Endodermal cell (in vitro differentiated cells): Measurements from ENCODE around the gene EDDM13. TPM values are rescaled to one million over a fixed set of nuclear protein-coding genes. Genes with fewer than 3 reads are reported as not detected.
A peak's percentile ranks its signal among the peaks of the same experiment; 100 is the strongest.

Source experiments
- DNase-seq: peaks from one replicate; pipeline ENCODE4 v3.0.0-alpha.2; 2017
- H3K27ac ChIP-seq: 2 replicates; pipeline ENCODE4 v1.5.1; 2013; ENCODE audit warnings: mild to moderate bottlenecking, low read depth, low read length, moderate library complexity
- H3K27me3 ChIP-seq: 2 replicates; pipeline ENCODE4 v1.6.1; 2013; ENCODE audit warnings: mild to moderate bottlenecking, low read length, moderate library complexity; ENCODE audit not compliant: insufficient read depth, control insufficient read depth, poor library complexity, severe bottlenecking
- H3K36me3 ChIP-seq: 2 replicates; pipeline ENCODE4 v1.7.0; 2013; ENCODE audit warnings: mild to moderate bottlenecking, low read length, moderate library complexity; ENCODE audit not compliant: control insufficient read depth, insufficient read depth
- H3K4me1 ChIP-seq: one replicate; pipeline ENCODE4 v1.7.0; 2013; ENCODE audit warnings: low read length; ENCODE audit not compliant: control insufficient read depth, insufficient read depth
- H3K4me3 ChIP-seq: 2 replicates; pipeline ENCODE4 v1.5.1; 2013; ENCODE audit warnings: mild to moderate bottlenecking, low read length, moderate library complexity
- H3K9ac ChIP-seq: 2 replicates; pipeline ENCODE4 v1.6.1; 2013; ENCODE audit warnings: mild to moderate bottlenecking, low read length, moderate library complexity; ENCODE audit not compliant: poor library complexity, severe bottlenecking; ENCODE audit errors: extremely low read depth
- H3K9me3 ChIP-seq: 2 replicates; pipeline ENCODE4 v1.6.1; 2013; ENCODE audit warnings: mild to moderate bottlenecking, low read length, moderate library complexity; ENCODE audit not compliant: control insufficient read depth
- H3K27ac Mint-ChIP-seq: 2 replicates; pipeline ENCODE4 v1.8.0; 2020; ENCODE audit warnings: mixed read lengths
- H3K27me3 Mint-ChIP-seq: 2 replicates; pipeline ENCODE4 v1.8.0; 2021; ENCODE audit warnings: mild to moderate bottlenecking, mixed read lengths; ENCODE audit not compliant: insufficient read depth
- H3K36me3 Mint-ChIP-seq: 2 replicates; pipeline ENCODE4 v1.8.0; 2020; ENCODE audit warnings: low read depth, mixed read lengths
- H3K4me1 Mint-ChIP-seq: 2 replicates; pipeline ENCODE4 v1.8.0; 2020; ENCODE audit warnings: mixed read lengths
- H3K4me3 Mint-ChIP-seq: 2 replicates; pipeline ENCODE4 v1.8.0; 2020; ENCODE audit warnings: mild to moderate bottlenecking, moderate library complexity, mixed read lengths
- H3K9me3 Mint-ChIP-seq: 2 replicates; pipeline ENCODE4 v1.8.0; 2020; ENCODE audit warnings: mild to moderate bottlenecking, mixed read lengths
- WGBS, 2 experiments: methylation state at CpG; one replicate each; pipeline versions ENCODE4 v1.1.5 to v1.1.7; 2013; ENCODE audit warnings: missing lambda C conversion rate in 2 of 2, mixed read lengths in 1 of 2; ENCODE audit not compliant: insufficient coverage in 1 of 2, insufficient read length in 1 of 2; 5-methylcytosine and 5-hydroxymethylcytosine counted together
- total RNA-seq, 2 donors: library from RNA; stranded (reverse); fragmentation: NEBNext Ultra II Directional in 1 of 2; extraction: Animal tissue kit (Norgen Biotek cat#: 25700) in 1 of 2; gene quantifications; 2 replicates in 1 of 2; 3 replicates in 1 of 2; pipeline ENCODE4 v1.2.1, GENCODE V29; 2021
- TF ChIP-seq, protein P1 (sequence below): fragments of 200-600 bp; sonication (generic); conservative IDR thresholded peaks from 2 replicates; pipeline ENCODE4 v1.5.0; 2021; ENCODE audit warnings: antibody characterized with exemption, mild to moderate bottlenecking

EDDM13 gene
- total RNA-seq, 2 donors from 2014 or later, result not detected

DNA sequence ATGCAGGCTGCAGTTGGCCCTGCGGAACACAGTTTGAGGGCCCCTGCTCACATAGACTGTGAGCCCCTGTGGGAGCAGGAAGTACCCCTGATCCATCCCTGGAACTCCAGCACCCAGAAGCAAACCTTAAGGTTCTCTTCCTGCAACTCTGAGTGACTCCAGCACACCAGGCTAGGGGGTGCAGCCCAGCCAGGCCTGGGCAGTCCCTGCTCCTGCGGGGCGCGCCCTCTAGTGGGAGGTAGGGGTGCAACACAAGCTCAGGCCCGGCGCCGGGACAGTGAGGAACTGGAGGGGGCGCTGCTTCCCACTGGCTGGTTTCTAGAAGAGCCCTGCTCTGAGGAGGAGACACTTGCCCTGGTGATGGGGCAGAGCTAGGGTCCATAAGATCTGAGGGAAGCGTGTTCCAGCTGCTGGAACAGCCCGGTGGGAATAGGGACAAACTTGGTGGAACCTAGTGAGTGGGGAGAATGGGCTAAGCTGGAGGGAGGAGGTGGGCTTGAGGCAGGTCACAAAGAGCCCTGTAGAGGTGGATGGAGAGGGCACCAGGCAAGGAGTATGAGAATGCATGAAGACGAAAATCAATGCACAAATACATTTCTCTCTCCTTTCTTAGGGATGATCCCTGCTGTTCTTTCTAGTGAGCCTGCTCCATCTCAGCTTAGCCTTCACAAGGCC lies 37.1 kb downstream of the EDDM13 start:
- H3K36me3 Mint-ChIP-seq, result peaks cover 56% of the 10 kb centered on the region
- Histone ChIP-seq H3K9ac (no peak overlapping the region), H3K27me3 (no peaks in the 10 kb centered on the region), H3K4me3 (no peak overlapping the region), H3K4me1 (no peaks in the 10 kb centered on the region), H3K36me3 (peaks cover 29% of the 10 kb centered on the region), H3K9me3 (no peaks in the 10 kb centered on the region), H3K27ac (no peak overlapping the region)
- H3K27me3 Mint-ChIP-seq, result no peaks in the 10 kb centered on the region
- peak; percentile 94 for DNase-seq
- WGBS, 2 experiments, result 77 to 100% methylated on average over 2 to 11 of the region's 11 CpGs
- no peak overlapping the region for H3K4me3 Mint-ChIP-seq
- peak overlapping the region; percentile 58 for H3K27ac Mint-ChIP-seq
- peaks cover 7% of the 10 kb centered on the region for H3K9me3 Mint-ChIP-seq
- TF ChIP-seq, protein P1, sequence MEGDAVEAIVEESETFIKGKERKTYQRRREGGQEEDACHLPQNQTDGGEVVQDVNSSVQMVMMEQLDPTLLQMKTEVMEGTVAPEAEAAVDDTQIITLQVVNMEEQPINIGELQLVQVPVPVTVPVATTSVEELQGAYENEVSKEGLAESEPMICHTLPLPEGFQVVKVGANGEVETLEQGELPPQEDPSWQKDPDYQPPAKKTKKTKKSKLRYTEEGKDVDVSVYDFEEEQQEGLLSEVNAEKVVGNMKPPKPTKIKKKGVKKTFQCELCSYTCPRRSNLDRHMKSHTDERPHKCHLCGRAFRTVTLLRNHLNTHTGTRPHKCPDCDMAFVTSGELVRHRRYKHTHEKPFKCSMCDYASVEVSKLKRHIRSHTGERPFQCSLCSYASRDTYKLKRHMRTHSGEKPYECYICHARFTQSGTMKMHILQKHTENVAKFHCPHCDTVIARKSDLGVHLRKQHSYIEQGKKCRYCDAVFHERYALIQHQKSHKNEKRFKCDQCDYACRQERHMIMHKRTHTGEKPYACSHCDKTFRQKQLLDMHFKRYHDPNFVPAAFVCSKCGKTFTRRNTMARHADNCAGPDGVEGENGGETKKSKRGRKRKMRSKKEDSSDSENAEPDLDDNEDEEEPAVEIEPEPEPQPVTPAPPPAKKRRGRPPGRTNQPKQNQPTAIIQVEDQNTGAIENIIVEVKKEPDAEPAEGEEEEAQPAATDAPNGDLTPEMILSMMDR, result peak; percentile 99
- peaks cover 6% of the 10 kb centered on the region for H3K4me1 Mint-ChIP-seq

DNA sequence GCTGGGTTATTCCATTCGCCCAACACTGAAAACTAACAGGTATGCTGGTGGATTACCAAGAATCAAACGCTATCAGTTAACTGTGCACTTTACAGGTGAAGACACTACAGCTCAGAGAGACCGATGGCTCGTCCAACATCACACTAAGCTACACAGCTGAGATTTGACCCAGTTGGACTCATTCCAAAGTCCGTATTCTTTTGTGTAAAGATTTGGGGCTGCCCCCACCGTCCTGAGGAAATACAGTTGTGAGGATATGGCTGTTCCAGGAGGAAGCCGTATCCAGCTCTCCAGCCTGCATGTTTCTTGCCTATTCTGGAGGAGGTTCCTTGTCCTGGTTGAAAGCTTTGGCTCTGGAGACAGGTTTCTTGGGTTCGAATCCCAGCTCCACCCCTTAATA lies 37.9 kb downstream of the EDDM13 start:
- H3K27ac Mint-ChIP-seq, result no peak overlapping the region
- no peaks in the 10 kb centered on the region for H3K27me3 ChIP-seq
- WGBS, 2 experiments, result 93 to 97% methylated on average over 7 to 8 of the region's 8 CpGs
- H3K9ac ChIP-seq, result no peak overlapping the region
- H3K27me3 Mint-ChIP-seq, result no peaks in the 10 kb centered on the region
- TF ChIP-seq, protein P1, result no peak
- peaks cover 7% of the 10 kb centered on the region for H3K9me3 Mint-ChIP-seq
- no peaks in the 10 kb centered on the region for H3K4me1 ChIP-seq
- H3K9me3 ChIP-seq, result no peaks in the 10 kb centered on the region
- peaks cover 29% of the 10 kb centered on the region for H3K36me3 ChIP-seq
- no peak for DNase-seq
- H3K4me3 ChIP-seq, result no peak overlapping the region
- H3K4me3 Mint-ChIP-seq, result no peak overlapping the region
- peaks cover 6% of the 10 kb centered on the region for H3K4me1 Mint-ChIP-seq
- peaks cover 48% of the 10 kb centered on the region for H3K36me3 Mint-ChIP-seq
- no peak overlapping the region for H3K27ac ChIP-seq

DNA sequence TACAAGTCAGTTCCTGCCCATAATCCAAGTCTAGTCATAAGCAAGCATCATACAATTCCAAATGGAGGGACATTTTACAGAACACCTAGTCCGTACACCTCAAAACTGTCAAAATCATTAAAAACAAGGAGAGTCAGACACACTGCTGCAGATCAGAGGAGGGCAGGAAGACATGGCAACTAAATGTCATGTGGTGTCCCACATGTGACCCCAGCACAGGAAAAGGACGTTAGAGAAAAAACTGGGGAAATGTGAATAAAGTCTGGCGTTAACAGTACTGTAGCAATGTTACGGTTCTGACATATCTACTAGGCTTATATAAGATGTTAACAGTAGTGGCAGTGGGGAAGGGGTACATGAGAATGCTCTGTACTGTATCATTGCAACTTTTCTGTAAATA lies 39.8 kb downstream of the EDDM13 start:
- no peaks in the 10 kb centered on the region for H3K4me1 ChIP-seq
- H3K9me3 Mint-ChIP-seq, result peaks cover 7% of the 10 kb centered on the region
- no peak overlapping the region for H3K27ac Mint-ChIP-seq
- H3K36me3 Mint-ChIP-seq, result peaks cover 40% of the 10 kb centered on the region
- WGBS, 2 experiments, result 94 to 100% methylated on average over 2 to 4 of the region's 4 CpGs
- peaks cover 12% of the 10 kb centered on the region for H3K4me1 Mint-ChIP-seq
- H3K27ac ChIP-seq, result no peak overlapping the region
- no peaks in the 10 kb centered on the region for H3K27me3 ChIP-seq
- H3K9ac ChIP-seq, result no peak overlapping the region
- no peak overlapping the region for H3K4me3 ChIP-seq
- TF ChIP-seq, protein P1, result no peak
- H3K36me3 ChIP-seq, result peaks cover 29% of the 10 kb centered on the region
- H3K9me3 ChIP-seq, result no peaks in the 10 kb centered on the region
- no peak for DNase-seq
- no peaks in the 10 kb centered on the region for H3K27me3 Mint-ChIP-seq
- H3K4me3 Mint-ChIP-seq, result no peak overlapping the region
